Glomerular visceral epithelial cell (primary cell): ENCODE results near the gene OR6Q1.
A peak's percentile ranks its signal among the peaks of the same experiment; 100 is the strongest.
"Not testable (repeated sequence)": the region's sequence is repeated elsewhere in the genome, so short reads cannot be mapped to it uniquely, and the experiment has no call there.

ENCODE experiments used
- DNase-seq: peaks from one replicate; pipeline ENCODE4 v3.0.0-alpha.2; 2016; ENCODE audit errors: extremely low spot score

OR6Q1 gene, protein sequence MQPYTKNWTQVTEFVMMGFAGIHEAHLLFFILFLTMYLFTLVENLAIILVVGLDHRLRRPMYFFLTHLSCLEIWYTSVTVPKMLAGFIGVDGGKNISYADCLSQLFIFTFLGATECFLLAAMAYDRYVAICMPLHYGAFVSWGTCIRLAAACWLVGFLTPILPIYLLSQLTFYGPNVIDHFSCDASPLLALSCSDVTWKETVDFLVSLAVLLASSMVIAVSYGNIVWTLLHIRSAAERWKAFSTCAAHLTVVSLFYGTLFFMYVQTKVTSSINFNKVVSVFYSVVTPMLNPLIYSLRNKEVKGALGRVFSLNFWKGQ

GRCh38 chr11:58030653-58031052 is at the start of gene OR6Q1:
Gene OR6Q1 (plus strand): TSS chr11:58030953. CDS start chr11:58030953, 0 bp downstream.
- DNase-seq, result no peak

DNA sequence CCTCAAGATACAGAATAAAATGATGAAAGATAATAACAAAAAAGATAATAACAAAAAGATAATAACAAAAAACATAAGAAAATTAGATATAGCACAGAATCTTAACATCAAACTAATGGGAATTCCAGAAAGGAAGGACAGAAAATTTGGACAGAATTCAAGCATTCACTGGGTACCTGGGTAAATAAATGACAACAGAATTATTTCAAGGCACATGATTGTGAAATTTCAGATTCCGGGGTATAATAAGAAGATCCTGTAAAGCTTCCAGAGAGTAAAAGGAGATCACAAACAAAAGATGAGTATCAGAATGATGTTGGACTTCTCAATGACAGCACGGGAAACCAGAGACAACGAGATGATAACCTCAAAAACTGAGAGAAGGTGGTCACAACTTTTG is 49.2 kb upstream of the OR6Q1 start:
- no peak for DNase-seq

GRCh38 chr11:57982776-57983175 is 48.0 kb upstream of the OR6Q1 start:
- peak; percentile 27 for DNase-seq

DNA sequence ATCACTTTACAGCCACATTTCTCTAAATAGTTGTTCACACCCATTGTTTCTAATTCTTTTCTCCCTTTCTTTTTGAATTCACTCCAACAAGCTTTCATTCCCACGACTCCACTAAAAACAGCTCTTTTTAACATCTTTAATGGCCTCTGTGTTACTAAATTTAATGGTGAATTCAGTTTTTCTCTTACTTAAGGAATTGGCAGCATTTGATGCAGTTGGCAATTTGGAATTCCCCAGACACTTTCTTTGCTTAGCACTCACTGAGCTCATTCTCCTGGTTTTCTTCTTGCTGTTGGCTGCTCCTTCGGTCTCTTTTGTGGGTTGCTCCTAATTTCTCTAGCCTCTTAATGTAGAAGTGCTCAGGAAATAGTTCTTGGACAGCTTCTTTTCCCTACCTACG is 47.6 kb upstream of the OR6Q1 start:
- DNase-seq, result no peak

DNA sequence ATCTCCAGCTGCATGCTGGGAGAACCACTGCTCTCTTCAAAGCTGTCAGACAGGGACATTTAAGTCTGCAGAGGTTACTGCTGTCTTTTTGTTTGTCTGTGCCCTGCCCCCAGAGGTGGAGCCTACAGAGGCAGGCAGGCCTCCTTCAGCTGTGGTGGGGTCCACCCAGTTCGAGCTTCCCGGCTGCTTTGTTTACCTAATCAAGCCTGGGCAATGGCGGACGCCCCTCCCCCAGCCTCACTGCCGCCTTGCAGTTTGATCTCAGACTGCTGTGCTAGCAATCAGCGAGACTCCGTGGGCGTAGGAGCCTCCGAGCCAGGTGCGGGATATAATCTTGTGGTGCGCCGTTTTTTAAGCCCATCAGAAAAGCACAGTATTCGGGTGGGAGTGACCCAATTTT is 31.2 kb upstream of the OR6Q1 start:
- not testable (repeated sequence) for DNase-seq

DNA sequence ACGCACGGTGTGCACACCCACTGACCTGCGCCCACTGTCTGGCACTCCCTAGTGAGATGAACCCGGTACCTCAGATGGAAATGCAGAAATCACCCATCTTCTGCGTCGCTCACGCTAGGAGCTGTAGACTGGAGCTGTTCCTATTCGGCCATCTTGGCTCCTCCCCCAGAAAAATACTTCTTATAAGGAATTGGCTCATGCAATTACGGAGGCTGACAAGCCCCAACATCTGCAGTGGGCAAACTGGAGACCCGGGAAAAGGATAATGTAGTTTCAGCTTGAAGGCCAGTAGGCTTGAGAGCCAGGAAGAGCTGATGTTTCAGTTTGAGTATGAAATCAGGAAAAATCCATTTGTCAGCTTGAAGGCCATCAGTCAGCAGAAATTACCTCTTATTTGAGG is 30.7 kb upstream of the OR6Q1 start:
- DNase-seq, result not testable (repeated sequence)

- no peak for DNase-seq
These were observed 30.1 kb upstream of the OR6Q1 start for GRCh38 chr11:58000699-58001098.

GRCh38 chr11:58003036-58003435 is 27.7 kb upstream of the OR6Q1 start:
- DNase-seq, result no peak

- no peak for DNase-seq
These were observed 27.2 kb upstream of the OR6Q1 start for GRCh38 chr11:58003591-58003990.

DNA sequence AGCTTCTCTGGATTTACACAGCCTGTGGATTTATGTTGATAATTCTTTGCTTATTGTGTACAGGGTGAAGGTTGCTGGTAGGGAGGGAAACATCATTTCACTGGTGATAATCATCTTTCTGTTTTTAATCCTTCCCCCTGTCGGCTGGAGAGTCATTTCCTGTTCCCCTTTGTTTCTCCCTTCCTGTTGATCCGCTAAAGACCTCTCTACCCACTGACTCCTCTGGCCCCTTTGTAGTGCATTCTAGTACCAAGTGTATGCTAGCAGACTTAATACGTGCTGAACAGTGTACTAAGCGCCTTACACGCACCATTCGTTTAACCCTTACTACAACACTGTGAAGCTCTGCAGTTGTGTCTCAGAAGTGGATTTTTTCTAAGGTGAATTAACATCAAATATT is 26.1 kb upstream of the OR6Q1 start:
- no peak for DNase-seq

- DNase-seq, result peak; percentile 77
These were observed 23.8 kb upstream of the OR6Q1 start for GRCh38 chr11:58006940-58007339.

- no peak for DNase-seq
These were observed 19.0 kb upstream of the OR6Q1 start for GRCh38 chr11:58011771-58012170.

GRCh38 chr11:58023435-58023931 is 7.3 kb upstream of the OR6Q1 start, which contains the start of gene OR9Q1:
Gene OR9Q1 (plus strand): TSS chr11:58023881. CDS start chr11:58179445, 155,564 bp downstream.
- DNase-seq, result no peak

- peak; percentile 93 for DNase-seq
These were observed 6.1 kb upstream of the OR6Q1 start for GRCh38 chr11:58024601-58025091.

DNA sequence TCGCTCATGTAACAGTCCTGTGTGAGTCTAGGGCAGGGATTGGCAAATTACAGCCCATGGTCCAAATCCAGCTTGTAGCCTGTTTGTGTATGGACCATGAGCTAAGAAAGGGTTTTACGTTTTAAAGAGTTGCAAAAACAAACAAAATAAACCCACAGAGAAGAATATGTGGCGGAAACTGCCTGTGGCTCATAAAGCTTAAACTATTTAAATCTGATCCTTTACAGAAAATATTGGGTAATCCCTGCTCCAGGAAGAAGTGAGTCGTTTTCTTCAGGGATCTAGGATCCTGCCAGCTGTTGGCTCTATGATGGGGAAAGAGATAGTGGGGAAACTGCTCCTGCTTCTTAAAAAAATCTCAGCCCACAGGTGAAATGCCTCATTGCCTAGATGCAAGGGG is 3.4 kb upstream of the OR6Q1 start:
- no peak for DNase-seq

GRCh38 chr11:58028687-58029411 is 1.9 kb upstream of the OR6Q1 start:
- DNase-seq, result no peak

DNA sequence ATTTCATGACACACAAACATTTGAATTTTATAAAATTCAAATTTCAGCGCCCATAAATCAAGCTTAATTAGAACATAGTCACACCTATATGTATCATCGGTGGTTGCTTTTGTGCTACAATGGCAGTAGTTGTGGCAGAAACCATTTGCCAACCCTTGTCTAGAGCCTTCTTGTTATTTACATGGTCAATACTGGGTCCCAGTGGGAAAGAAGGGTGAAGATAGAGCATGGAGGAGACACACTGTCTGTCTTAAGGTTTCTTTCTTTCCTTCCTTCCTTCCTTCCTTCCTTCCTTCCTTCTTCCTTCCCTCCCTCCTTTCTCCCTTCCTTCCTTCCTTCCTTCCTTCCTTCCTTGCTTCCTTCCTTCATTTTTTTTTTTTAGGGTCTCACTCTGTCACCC is 3.7 kb downstream of the OR6Q1 start:
- DNase-seq, result no peak

- no peak for DNase-seq
These were observed 8.8 kb downstream of the OR6Q1 start for GRCh38 chr11:58039589-58039988.

- no peak for DNase-seq
These were observed 12.6 kb downstream of the OR6Q1 start for GRCh38 chr11:58043379-58043778.

DNA sequence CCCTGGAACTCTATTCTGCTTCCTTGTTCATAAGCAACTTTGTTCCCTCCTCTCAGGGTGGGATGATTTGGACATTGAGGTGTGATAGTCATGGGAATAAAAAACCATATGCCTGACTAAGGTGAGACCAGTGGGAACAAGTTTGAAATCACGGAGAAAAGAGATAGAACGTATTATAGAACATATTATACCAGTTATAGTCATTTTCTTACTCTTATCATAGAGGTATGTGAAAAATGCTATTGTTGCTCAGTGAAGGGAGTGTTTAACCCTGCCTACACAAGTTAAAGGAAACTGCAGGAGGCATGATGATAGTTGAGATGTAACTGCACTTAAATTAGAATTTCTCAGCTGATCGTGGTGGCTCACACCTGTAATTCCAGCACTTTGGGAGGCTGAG is 15.5 kb downstream of the OR6Q1 start:
- DNase-seq, result no peak

- DNase-seq, result no peak
These were observed 17.1 kb downstream of the OR6Q1 start for GRCh38 chr11:58047818-58048217.

- DNase-seq, result no peak
These were observed 25.2 kb downstream of the OR6Q1 start for GRCh38 chr11:58055806-58056401.
